WTC11 (cell line): Measurements from ENCODE around the gene SERGEF.

ENCODE experiments used
- ETV6 ChIP-seq: sonication (generic); formaldehyde crosslinking; IDR thresholded peaks from 2 replicates; pipeline ENCODE4 v1.8.1; 2022; ENCODE audit warnings: mild to moderate bottlenecking, missing genetic modification reagents
- IRF2 ChIP-seq: sonication (generic); formaldehyde crosslinking; IDR thresholded peaks from 2 replicates; pipeline ENCODE4 v1.8.0; 2022; ENCODE audit warnings: low read depth, missing genetic modification reagents, borderline replicate concordance

DNA sequence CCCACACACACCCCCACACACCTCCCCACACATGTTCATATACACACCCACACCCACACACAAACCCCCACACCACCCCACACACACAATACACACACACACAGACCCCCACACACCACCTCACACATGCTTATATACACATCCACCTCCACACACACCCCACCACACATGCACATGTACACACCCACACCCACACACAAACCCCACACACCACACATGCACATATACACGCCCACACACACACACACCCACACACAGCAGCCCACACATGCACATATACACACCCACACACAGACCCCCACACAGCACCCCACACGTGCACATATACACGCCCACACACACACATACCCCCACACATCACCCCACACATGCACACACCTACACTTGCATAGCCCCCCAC, 249.1 kb downstream of the SERGEF start:
- no peak for TF ChIP-seq ETV6
- TF ChIP-seq IRF2 (CRISPR knock-in tag): no peak
